NK-92 treated with Interleukin-12 subunit alpha and Interleukin-12 subunit beta, amount 100 ng/mL, for 24 hours (cell line): ENCODE data around the gene OR2D3.
"Not testable (repeated sequence)": the region's sequence is repeated elsewhere in the genome, so short reads cannot be mapped to it uniquely, and the experiment has no call there.

ENCODE experiments used
- DNase-seq: peaks from one replicate; lab custom pipeline; 2025; lab: John Stamatoyannopoulos, UW

The OR2D3 gene, protein sequence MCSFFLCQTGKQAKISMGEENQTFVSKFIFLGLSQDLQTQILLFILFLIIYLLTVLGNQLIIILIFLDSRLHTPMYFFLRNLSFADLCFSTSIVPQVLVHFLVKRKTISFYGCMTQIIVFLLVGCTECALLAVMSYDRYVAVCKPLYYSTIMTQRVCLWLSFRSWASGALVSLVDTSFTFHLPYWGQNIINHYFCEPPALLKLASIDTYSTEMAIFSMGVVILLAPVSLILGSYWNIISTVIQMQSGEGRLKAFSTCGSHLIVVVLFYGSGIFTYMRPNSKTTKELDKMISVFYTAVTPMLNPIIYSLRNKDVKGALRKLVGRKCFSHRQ

DNA sequence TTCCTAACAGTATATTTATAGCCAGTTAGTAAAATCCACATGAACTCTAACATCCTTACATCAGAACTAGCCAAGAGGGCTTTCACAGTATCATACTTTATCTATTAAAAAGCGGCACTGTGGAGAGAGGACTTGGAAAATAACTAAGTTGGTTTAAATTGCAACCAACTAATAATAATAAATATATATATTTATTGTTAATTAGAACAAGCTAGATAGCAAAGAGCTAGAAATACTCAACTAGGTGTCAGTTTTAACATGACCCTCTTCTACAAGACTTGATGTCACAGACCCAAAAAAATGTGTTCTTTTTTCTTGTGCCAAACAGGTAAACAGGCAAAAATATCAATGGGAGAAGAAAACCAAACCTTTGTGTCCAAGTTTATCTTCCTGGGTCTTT, at the start of gene OR2D3:
TSS of gene OR2D3 (plus strand) at position 301 of the 400 bp plus-strand sequence. CDS start at position 301, 0 bp downstream.
- DNase-seq, result no peak

DNA sequence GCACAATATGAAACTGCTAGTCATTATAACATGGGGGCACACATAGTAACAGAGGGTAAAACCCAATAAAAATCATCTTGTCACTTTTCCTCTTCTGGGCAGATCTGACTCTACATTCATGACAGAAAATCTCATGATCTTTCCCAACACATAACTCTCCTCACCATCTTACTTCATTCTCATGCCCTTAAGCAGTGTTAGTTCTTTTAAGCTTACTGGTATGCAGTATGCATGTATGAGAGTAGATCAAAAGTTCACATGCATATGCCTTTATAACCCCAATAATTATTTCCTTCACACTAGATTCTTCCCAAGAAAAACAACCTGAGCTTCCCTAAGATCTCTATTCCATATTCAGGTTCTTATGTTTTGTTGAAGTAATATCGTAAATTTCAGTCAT, 49.5 kb upstream of the OR2D3 start:
- DNase-seq, result no peak

DNA sequence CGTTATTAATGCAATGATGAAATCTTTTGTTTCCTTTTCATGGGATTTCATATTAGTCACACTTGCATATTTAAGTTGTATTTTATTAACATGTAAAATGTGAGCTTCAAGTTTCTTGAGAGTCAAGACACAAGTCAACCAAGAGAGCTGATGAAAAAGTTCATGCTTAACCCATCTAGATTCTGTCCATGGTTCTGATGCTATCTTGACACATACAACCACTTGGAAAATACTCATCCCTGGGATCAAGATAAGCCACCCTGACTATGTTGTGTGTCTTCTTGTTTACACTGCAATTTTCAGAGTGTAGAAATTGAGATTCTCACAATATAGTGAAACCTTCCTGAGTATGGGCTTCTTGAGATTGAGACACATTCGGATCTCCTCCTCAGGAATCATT, 45.0 kb upstream of the OR2D3 start:
- DNase-seq, result no peak

DNA sequence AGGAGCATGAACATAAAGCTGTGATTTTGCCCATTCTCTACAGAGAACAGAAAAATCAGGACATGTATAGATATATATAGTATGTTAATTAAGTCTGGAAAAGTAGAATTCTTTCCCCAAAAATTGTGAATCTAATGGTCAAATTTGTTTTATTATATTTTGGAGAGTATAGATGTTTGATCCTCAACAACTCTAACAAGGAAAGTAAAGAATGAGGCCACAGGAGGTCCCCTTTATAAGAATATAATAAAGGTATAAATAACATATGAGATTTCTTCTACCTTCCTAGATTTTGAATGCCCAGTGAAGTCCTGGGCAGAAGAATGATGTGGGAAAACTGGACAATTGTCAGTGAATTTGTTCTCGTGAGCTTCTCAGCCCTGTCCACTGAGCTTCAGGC, 44.5 kb upstream of the OR2D3 start, which contains the start of gene OR10A4:
TSS of gene OR10A4 (plus strand) at position 301 of the 400 bp plus-strand sequence. CDS start at position 324, 23 bp downstream.
- no peak for DNase-seq

DNA sequence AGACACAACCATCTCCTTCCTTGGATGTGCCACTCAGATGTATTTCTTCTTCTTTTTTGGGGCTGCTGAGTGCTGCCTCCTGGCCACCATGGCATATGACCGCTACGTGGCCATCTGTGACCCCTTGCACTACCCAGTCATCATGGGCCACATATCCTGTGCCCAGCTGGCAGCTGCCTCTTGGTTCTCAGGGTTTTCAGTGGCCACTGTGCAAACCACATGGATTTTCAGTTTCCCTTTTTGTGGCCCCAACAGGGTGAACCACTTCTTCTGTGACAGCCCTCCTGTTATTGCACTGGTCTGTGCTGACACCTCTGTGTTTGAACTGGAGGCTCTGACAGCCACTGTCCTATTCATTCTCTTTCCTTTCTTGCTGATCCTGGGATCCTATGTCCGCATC, 43.9 kb upstream of the OR2D3 start:
- no peak for DNase-seq

DNA sequence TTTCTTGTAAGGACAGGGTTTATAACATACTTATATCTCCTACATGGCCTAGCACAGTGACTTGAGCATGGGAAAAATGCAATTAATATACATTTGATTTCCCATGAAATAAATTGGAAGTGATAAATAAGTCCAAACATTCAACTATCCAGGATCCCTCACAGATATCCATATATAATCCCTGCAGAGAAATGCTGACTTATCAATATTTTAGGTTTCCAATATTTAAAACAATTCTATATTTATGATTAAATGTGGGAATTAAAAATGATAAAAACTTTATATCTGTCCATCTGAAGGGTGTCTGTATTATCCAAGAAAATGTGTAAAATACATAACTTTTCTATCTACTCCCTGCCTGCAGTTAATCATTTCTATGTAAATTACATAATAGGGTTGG, 38.1 kb upstream of the OR2D3 start:
- DNase-seq, result no peak

DNA sequence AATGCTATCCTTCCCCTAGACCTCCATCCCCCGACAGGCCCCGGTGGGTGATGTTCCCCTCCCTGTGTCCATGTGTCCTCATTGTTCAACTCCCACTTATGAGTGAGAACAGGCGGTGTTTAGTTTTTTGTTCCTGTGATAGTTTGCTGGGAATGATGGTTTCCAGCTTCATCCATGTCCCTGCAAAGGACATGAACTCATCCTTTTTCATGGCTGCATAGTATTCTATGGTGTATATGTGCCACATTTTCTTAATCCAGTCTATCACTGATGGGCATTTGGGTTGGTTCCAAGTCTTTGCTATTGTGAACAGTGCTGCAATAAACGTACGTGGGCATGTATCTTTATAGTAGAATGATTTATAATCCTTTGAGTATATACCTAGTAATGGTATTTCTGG, 33.1 kb upstream of the OR2D3 start:
- not testable (repeated sequence) for DNase-seq

DNA sequence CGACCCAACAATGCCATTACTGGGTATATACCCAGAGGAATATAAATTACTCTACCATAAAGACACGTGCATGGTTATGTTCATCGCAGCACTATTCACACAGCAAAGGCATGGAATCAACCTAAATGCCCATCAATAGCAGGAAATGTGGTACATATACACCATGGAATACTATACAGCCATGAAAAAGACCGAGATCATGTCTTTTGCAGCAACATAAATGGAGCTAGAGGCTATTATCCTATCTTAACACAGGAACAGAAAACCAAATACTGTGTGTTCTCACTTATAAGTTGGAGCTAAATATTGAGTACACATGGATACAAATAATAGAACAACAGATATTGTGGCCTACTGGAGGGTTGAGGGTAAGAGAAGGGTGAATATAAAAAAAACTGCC, 32.0 kb upstream of the OR2D3 start:
- no peak for DNase-seq

DNA sequence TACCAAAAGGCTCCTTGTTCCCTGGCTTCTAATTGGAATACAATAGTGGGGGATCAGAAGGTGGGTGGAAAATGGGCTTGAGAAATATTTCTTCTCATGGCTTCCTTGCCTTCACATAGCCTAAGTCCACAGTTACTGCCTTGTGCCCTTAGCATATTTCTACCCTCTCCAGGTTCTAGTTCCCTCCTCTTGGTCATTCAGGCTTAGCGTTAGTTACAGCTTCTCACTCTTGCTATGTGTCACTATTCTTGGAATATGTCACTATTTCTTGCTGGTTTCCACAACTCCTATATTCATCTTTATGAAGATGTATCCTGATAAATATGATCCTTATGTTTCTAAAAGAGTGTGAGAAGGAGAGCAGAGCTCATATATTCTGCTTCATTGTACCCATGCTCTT, 31.0 kb upstream of the OR2D3 start:
- no peak for DNase-seq

DNA sequence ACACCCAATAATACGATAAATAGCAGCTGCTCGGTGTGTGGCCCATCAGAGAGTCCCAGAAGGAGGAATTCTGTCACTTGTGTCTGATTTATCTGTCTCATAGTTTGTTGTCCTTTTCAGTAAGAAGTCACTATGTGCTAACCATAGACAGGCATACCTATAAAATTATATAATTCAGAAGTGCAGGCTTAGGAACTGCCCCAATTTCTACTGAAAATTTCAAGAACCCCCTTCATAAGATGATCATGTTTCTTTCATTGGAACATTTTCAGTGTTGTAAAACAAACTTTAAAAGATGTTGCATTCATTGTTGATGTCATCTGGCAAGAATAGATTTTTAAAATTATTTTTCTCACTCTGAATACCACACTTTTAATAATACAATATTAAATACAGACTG, 28.4 kb upstream of the OR2D3 start, which contains the start of gene OR2D2:
TSS of gene OR2D2 (minus strand) at position 101 of the 400 bp plus-strand sequence. CDS start at position 101, 0 bp downstream.
- DNase-seq, result no peak

DNA sequence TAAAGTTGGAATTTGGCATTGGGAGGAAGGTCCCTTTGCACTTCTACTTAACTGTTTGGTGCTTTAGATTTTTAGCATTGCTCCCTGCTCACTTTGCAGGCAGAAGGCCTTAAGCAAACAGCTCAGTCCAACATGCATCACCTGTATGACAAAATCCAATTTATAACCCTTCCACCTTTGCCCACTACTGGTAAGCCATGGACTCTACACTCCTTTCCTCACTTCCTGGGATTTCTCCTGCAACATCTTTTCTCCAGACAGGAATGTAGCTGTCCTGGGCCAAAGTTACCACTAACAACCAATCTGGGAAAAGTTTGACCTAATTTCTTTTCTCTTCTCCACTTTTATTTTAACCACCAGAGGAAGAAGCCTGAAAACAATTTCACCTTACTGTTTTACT, 26.7 kb upstream of the OR2D3 start:
- DNase-seq, result no peak

DNA sequence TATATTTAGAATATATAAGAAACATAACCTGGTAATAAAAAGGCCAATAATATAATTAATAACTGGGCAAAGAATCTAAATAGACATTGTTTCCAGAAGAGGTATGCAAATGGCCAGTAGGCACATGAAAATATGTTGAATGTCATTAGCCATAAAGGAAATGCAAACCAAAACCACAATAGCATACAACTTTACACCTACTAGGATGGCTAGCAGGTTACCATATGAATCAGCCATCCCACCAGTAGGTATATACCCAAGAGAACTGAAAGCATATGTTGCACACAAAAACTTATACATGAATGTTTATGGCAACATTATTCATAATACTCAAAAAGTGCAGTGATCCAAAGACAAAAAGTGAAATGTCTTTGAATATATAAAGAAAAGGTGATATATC, 25.8 kb upstream of the OR2D3 start:
- DNase-seq, result no peak

DNA sequence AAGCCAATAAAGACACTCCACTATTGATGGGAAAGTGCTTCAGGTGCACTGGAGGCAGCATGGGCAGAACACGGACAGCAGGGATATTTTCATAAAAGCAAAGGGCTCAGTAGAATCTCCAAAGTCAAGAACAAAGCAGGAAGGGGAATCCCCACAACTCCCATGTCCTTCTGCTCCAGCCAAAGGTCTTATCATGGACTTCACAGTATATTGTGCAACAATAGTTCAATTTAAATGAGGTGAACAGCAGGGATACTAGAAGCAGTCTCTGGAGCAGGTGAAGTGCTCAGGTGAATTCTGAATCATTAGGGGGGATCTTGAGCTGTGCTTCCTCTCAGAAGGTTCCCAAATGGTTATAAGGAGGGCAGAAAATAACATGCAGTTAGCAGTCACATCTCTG, 21.9 kb upstream of the OR2D3 start:
- no peak for DNase-seq

DNA sequence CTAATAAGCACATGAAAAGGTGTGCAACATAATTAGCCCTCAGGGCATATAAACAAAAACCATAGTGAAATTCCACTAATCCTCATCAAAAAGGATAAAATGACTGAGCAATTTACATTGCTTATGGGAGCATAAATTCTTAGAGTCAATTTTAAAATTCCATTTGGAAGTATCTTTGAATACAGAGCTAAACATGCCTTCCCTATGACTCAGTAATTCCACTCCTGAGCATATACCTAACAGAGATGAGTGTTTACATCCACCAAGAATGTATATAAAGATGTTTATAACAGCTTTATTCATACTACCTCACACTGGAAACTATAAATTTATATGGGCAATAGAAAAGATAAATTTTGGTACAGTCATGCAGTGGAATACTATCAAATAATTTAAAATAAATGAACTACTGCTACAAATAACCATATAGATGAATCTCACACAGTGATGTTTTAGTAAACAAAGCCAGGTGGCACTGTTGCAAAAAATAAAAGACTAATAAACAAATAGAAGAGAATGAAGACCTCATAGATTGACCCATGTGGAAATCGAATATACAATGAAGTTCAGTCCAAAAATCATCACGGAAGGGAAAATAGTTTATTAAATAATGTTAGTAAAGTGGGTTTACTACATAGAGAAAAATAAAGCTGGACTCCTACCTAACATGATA, 20.3 kb upstream of the OR2D3 start:
- no peak for DNase-seq

DNA sequence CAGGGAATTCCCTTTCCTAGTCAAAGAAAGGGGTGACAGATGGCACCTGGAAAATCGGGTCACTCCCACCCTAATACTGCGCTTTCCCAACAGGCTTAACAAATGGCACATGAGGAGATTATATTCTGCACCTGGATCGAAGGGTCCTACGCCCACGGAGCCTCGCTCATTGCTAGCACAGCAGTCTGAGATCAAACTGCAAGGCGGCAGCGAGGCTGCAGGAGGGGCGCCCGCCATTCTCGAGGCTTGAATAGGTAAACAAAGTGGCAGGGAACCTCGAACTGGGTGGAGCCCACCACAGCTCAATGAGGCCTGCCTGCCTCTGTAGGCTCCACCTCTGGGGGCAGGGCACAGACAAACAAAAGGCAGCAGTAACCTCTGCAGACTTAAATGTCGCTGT, 16.0 kb upstream of the OR2D3 start:
- not testable (repeated sequence) for DNase-seq

DNA sequence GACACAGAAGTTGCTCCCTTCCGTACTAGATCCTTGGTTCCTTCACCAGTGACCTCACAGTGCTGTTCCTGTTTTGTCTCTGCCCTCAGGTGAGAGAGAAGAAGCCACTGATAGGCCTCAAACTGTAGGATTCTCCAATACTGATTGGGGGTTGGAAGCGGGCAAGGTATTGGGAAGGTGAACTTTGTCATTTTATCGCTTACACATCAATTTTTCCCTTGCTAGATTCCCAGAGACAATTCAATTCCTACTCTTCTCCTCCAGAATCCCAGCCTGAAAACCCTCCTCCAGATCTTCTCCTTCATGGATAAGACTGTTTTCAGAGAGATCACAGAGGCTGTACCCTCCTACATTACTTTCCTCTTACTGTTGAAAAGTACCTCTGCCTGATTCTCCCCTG, 9.4 kb upstream of the OR2D3 start:
- no peak for DNase-seq

DNA sequence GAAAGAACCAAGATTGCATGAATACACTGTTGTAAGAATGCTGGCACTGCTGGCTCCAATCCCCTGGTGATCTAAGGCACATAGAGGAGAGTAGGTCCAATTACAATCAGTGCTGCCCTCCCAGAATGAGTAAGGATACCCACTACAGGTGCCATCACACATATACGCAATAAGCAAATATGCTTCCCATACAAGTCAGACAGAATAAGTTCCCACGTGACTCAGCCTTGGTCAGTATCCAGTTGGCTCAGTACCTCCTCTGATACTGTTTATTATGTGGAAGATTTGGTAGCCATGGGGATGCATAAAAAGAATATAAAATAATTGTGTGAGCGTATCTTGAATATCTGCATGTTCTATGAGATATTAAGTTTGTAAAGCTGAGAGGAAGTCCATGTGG, 8.9 kb upstream of the OR2D3 start:
- no peak for DNase-seq

DNA sequence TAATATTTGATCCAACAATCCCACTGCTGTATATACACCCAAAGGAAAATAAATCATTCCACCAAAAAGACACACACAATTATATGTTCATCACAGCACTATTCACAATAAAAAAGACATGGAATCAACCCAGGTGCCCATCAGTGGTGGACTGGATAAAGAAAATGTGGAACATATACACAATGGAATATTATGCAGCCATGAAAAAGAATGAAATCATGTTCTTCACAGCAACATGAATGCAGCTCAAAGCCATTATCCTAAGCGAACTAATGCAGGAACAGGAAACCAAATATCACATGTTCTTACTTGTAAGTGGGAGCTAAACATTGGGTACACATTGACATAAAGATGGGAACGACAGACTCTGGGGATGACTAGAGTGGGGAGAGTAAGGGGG, 1.1 kb upstream of the OR2D3 start:
- no peak for DNase-seq

DNA sequence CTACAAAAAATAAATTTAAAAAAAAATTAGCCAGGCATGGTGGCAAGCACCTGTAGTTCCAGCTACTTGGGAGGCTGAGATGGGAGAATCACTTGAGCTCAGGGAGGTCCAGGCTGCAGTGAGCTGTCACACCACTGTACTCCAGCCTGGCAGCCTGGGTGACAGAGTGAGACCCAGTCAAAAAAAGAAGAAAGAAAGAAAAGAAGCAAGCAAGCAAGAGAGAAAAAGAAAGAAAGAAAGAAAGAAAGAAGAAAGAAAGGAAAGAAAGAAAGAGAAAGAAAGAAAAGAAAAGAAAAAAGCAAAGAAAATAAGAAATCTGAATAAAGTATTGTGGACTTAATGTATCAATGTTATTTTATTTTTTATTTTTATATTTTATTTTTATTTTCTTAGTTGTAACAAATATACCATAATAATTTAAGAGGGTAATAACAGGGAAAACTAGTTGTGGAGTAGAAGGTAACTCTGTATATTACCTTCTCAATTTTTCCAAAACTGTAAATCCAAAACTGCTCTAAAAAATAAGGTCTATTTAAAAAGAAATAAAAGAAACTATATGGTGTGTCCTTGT, 4.3 kb downstream of the OR2D3 start:
- DNase-seq, result no peak

DNA sequence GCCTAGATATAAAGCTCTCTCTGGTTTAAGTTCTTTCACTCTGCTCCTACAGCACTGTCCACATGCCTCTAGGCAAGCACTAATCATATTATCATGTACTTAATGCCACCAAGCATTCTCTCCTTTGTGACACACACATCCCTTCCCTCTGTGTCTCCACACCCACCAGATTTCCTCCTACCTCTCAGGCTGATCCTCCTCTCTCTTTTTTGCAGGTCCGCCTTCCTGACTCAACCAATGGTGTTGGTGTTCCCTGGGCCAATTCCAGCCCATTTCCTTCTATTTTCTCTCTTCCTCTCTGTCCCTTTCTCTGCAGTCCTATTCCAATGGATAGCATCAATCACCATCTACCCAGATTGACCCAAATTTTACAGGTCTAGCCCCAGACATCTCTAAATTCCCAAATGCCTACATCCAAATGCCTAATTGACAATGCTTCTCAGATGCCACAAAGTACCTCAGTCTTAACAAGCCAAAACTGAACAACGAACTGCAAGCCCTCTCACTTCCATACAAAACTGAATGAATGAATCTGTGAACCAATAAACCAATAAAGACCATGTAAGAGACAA, 4.9 kb downstream of the OR2D3 start:
- DNase-seq, result no peak

DNA sequence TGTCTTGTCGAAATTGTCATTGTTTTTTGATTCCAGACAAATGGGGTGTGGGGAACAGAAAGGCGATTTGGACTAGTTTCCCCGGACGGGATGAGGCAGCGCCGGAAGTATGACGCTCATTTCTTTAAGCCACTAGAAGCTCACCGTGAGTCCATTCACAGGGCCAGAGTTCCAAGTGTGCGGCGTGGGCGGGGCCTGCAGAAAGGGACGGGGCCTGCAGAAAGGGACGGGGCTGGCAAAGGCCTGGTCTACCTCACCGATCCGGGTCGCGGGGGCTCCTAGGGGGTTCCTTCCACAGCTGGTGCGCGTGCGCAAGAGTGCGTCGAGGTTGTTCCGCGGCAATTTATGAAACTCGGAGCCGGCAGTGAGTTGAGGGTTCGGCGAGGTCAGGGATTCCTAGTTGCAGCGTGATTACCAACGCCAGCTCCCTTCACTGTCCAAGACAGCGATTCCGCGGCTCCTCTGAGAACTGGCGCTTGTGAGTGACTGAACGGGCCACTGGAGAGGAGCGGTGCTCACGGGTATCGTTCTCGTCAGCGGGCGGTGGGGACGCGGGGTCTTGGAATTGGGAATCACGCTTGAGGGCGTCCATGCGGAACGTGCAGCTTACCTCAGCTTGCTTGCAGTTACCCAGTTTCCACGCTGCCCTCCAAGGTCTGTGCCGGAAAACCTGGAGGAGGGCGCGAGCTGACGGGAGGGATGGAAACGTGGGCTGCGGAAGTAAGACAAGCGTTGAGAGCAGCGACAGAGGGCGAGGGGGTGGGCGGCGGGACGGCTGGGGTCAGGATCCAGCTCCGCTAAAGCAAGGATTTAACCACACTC, 5.6 kb downstream of the OR2D3 start, which contains the start of gene ZNF215:
TSS of gene ZNF215 (plus strand) at position 219 of the 822 bp plus-strand sequence. CDS start 5,847 bp downstream, outside the sequence.
- DNase-seq, result no peak
